Activated B cell treated with CpG ODN at 0.5 μM for 24 hours (primary cell): Measurements from ENCODE around the gene ANO8. TPM values are rescaled to one million over a fixed set of nuclear protein-coding genes. Genes with fewer than 3 reads are reported as not detected.

ENCODE experiments used
- ATAC-seq: fragments of 200-7000 bp; cut with Tn5 transposase; one replicate; pipeline ENCODE4 v1.10.0; 2021; ENCODE audit warnings: low read depth, mild to moderate bottlenecking, moderate library complexity
- CTCF ChIA-PET: fragments of 350-600 bp; sonication (Branson Sonifier 250); formaldehyde crosslinking; loops from one replicate; lab custom pipeline; 2021; ENCODE audit warnings: antibody characterized with exemption; lab: Charles Lee
- POLR2A ChIA-PET: fragments of 350-600 bp; sonication (Branson Sonifier 250); formaldehyde crosslinking; loops from one replicate; lab custom pipeline; 2021; ENCODE audit warnings: antibody characterized with exemption; lab: Charles Lee
- DNase-seq: peaks from one replicate; pipeline ENCODE4 v3.0.0; 2022
- H3K27ac Mint-ChIP-seq: one replicate; pipeline ENCODE4 v1.8.0; 2020; ENCODE audit warnings: mixed read lengths
- H3K27me3 Mint-ChIP-seq: one replicate; pipeline ENCODE4 v1.8.0; 2021; ENCODE audit warnings: mixed read lengths
- H3K36me3 Mint-ChIP-seq: one replicate; pipeline ENCODE4 v1.8.0; 2021; ENCODE audit warnings: low read depth, mixed read lengths
- H3K4me1 Mint-ChIP-seq: one replicate; pipeline ENCODE4 v1.8.0; 2021; ENCODE audit warnings: mixed read lengths
- H3K4me3 Mint-ChIP-seq: one replicate; pipeline ENCODE4 v1.8.0; 2020; ENCODE audit warnings: mild to moderate bottlenecking, mixed read lengths
- H3K9me3 Mint-ChIP-seq: one replicate; pipeline ENCODE4 v1.8.0; 2020; ENCODE audit warnings: mixed read lengths
- CTCF ChIP-seq: fragments of 200-600 bp; IDR thresholded peaks from one replicate; pipeline ENCODE4 v1.8.0; 2022; ENCODE audit warnings: antibody characterized with exemption, mild to moderate bottlenecking
- intact Hi-C: fragments of 100-400 bp; cut with micrococcal nuclease; formaldehyde crosslinking; loops from one replicate; pipeline ENCODE4 v1.15.1; 2024
- total RNA-seq: library from RNA; stranded (reverse); gene quantifications from 2 replicates; pipeline ENCODE4 v1.2.3, GENCODE V29; 2022

The ANO8 gene
- total RNA-seq, 1 donor from 2014 or later, result 2.2 TPM

GRCh38 chr19:17339088-17339741, 4.6 kb upstream of the ANO8 start:
- H3K4me1 Mint-ChIP-seq, result peaks cover 30% of the 10 kb centered on the region
- DNase-seq, result no peak
- H3K27ac Mint-ChIP-seq, result no peak overlapping the region
- peak overlapping the region; percentile 90 for H3K4me3 Mint-ChIP-seq
- CTCF ChIA-PET, result interaction anchor here (1.0 kb wide), 1 partner anchor 47 kb away, joined by 3 read pairs; no protein-coding TSS in a partner anchor
- H3K9me3 Mint-ChIP-seq, result no peaks in the 10 kb centered on the region
- POLR2A ChIA-PET, result interaction anchor here (0.6 kb wide), 2 partner anchors 12 to 33 kb away, joined by 3 read pairs; no protein-coding TSS in a partner anchor
- intact Hi-C loops, result loop anchor here (10.0 kb wide), 1 partner anchor 416 kb away; the partner anchor contains the start of gene FCHO1
- H3K27me3 Mint-ChIP-seq, result no peaks in the 10 kb centered on the region
- no peak for ATAC-seq
- TF ChIP-seq CTCF, result no peak
- peaks cover 24% of the 10 kb centered on the region for H3K36me3 Mint-ChIP-seq

DNA sequence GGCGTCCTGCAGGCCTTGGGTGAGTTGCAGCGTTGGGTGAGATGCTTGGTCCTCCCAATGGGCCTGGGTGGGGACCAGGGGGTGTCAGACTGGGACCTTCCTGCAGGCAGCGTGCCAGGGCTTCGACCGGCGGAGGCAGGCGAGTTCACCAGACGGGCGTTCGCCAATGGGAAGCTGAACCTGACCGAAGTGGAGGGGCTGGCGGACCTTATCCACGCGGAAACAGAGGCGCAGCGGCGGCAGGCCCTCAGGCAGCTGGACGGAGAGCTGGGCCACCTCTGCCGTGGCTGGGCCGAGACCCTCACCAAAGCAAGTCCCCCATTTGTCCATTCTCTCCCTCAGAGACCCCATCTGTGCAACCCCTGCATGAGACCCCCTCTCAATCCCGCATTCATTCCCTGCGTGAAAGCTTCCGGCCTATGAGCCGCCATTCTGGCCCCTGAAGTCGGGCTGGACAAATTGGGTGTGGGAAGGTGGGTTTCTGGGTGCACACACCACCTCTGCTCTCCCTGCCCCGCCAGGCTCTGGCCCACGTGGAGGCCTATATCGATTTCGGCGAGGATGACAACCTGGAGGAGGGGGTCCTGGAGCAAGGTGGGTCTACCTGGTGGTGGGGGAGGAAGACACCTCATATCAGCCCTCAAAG, 3.9 kb upstream of the ANO8 start:
- no peaks in the 10 kb centered on the region for H3K9me3 Mint-ChIP-seq
- H3K27me3 Mint-ChIP-seq, result no peaks in the 10 kb centered on the region
- POLR2A ChIA-PET, result interaction anchor here (0.6 kb wide), 2 partner anchors 11 to 32 kb away, joined by 3 read pairs; no protein-coding TSS in a partner anchor
- H3K4me3 Mint-ChIP-seq, result peak overlapping the region; percentile 90
- peaks cover 24% of the 10 kb centered on the region for H3K36me3 Mint-ChIP-seq
- peak overlapping the region; percentile 89 for H3K27ac Mint-ChIP-seq
- CTCF ChIA-PET, result interaction anchor here (1.0 kb wide), 1 partner anchor 48 kb away, joined by 3 read pairs; no protein-coding TSS in a partner anchor
- TF ChIP-seq CTCF, result no peak
- no peak for ATAC-seq
- intact Hi-C loops, result loop anchor here (10.0 kb wide), 1 partner anchor 416 kb away; the partner anchor contains the start of gene FCHO1
- H3K4me1 Mint-ChIP-seq, result peaks cover 35% of the 10 kb centered on the region
- no peak for DNase-seq

DNA sequence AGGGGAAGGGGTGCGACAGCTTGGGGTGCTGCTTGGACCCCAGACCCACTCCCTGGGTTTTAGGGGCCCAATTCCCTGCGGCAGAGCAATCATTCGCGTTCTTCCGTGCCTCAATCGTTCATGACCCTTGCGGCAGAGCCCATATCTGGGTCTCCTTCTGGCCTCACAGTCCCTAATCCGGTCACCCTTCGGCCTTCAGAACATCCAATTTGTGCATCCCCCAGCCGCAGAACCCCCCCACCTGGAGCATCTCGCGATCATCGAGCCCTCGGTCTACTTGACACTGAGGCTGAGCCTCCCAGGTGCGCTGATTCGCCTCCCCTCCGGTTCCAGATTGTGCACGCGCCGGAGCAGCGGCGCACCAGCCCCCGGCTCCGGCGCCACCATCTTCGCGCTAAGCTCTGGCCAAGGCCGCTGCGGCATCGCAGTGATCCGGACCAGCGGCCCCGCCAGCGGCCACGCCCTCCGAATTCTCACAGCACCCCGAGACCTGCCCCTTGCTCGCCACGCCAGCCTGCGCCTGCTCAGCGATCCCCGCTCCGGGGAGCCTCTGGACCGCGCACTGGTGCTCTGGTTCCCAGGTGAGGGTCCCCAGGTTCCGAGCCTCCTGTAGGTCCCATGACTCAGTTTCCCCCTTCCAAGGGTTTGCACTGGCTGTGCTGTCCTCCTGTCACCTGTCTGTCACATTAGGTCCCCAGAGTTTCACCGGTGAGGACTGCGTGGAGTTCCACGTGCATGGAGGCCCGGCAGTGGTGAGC, 3.2 kb upstream of the ANO8 start:
- ChIA-PET CTCF (no interaction called here), POLR2A (interaction anchor here (0.5 to 0.6 kb wide), 2 partner anchors 262 to 947 kb away, joined by 3 to 7 read pairs; partner anchors contain the start of gene MYO9B)
- TF ChIP-seq CTCF, result no peak
- H3K4me3 Mint-ChIP-seq, result peak overlapping the region; percentile 90
- H3K9me3 Mint-ChIP-seq, result no peaks in the 10 kb centered on the region
- DNase-seq, result no peak
- intact Hi-C loops, result loop anchor here (1.0 to 10.0 kb wide), 6 partner anchors 29 to 417 kb away; partner anchors contain the start of genes DDA1, FCHO1, MRPL34 and USE1
- peak overlapping the region; percentile 89 for H3K27ac Mint-ChIP-seq
- no peaks in the 10 kb centered on the region for H3K27me3 Mint-ChIP-seq
- no peak for ATAC-seq
- H3K4me1 Mint-ChIP-seq, result peaks cover 36% of the 10 kb centered on the region
- peaks cover 24% of the 10 kb centered on the region for H3K36me3 Mint-ChIP-seq

GRCh38 chr19:17336872-17337674, 2.4 kb upstream of the ANO8 start, which contains the start of gene GTPBP3:
GTPBP3 (plus strand) TSS chr19:17337553; CDS start chr19:17337612, 59 bp downstream.
- ATAC-seq, result peak; percentile 88
- CTCF ChIA-PET, result interaction anchor here (1.1 kb wide), 1 partner anchor 32 kb away, joined by 4 read pairs; no protein-coding TSS in a partner anchor

More at GRCh38 chr19:17336872-17337674, 2.4 kb upstream of the ANO8 start, which contains the start of gene GTPBP3:
- POLR2A ChIA-PET, result interaction anchor here (0.5 to 1.2 kb wide), 4 partner anchors 28 to 948 kb away, joined by 3 to 7 read pairs (median 4); partner anchors contain the start of genes BABAM1, DDA1 and MYO9B
- Mint-ChIP-seq H3K9me3 (no peaks in the 10 kb centered on the region), H3K4me1 (peaks cover 36% of the 10 kb centered on the region), H3K27ac (peak within 1 kb of the TSS; percentile 89), H3K36me3 (peaks cover 24% of the 10 kb centered on the region), H3K27me3 (no peaks in the 10 kb centered on the region), H3K4me3 (peak within 1 kb of the TSS; percentile 90)
- peak; percentile 87 for DNase-seq
- no peak for TF ChIP-seq CTCF
- intact Hi-C loops, result loop anchor here (1.0 to 10.0 kb wide), 6 partner anchors 28 to 418 kb away; partner anchors contain the start of genes DDA1, FCHO1, MRPL34 and USE1
